ENCODE measurements around the gene VIM. TPM values are rescaled to one million over a fixed set of nuclear protein-coding genes. Genes with fewer than 3 reads are reported as not detected.
A peak's percentile ranks its signal among the peaks of the same experiment; 100 is the strongest.

VIM gene
- total RNA-seq, 1 experiment from 2014 or later, result 50.4 TPM

- no peaks in the 10 kb centered on the region for H3K9me3 Mint-ChIP-seq (ENCODE audit: unreplicated experiment)
- no peak for DNase-seq
- intact Hi-C loops (cut with micrococcal nuclease; ENCODE audit: unreplicated experiment), result no loop called here
- Histone ChIP-seq H3K4me1 (peaks cover 54% of the 10 kb centered on the region), H3K27me3 (replicated peaks; ENCODE audit: control insufficient read depth, insufficient read depth, low read length) (no peaks in the 10 kb centered on the region), H3K36me3 (ENCODE audit: control insufficient read depth, insufficient read depth, low read length) (no peaks in the 10 kb centered on the region), H3K9me3 (no peaks in the 10 kb centered on the region), H3K4me3 (ENCODE audit: low read depth, low read length) (no peak overlapping the region)
- peak overlapping the region; percentile 33 for H3K27ac Mint-ChIP-seq (ENCODE audit: unreplicated experiment)
- no peak overlapping the region for H3K4me3 Mint-ChIP-seq (ENCODE audit: unreplicated experiment)
- no peaks in the 10 kb centered on the region for H3K27me3 Mint-ChIP-seq (ENCODE audit: insufficient read depth, unreplicated experiment)
- ChIA-PET CTCF (interaction anchor here (1.7 kb wide), 1 partner anchor 18 kb away, joined by 4 read pairs; no protein-coding TSS in a partner anchor), POLR2A (no interaction called here)
- no peaks in the 10 kb centered on the region for H3K36me3 Mint-ChIP-seq (ENCODE audit: insufficient read depth, unreplicated experiment)
- peaks cover 45% of the 10 kb centered on the region for H3K4me1 Mint-ChIP-seq (ENCODE audit: low read depth, unreplicated experiment)
- no TSS peak for BruUV-seq (replicated peaks)
- TF ChIP-seq, protein P1, sequence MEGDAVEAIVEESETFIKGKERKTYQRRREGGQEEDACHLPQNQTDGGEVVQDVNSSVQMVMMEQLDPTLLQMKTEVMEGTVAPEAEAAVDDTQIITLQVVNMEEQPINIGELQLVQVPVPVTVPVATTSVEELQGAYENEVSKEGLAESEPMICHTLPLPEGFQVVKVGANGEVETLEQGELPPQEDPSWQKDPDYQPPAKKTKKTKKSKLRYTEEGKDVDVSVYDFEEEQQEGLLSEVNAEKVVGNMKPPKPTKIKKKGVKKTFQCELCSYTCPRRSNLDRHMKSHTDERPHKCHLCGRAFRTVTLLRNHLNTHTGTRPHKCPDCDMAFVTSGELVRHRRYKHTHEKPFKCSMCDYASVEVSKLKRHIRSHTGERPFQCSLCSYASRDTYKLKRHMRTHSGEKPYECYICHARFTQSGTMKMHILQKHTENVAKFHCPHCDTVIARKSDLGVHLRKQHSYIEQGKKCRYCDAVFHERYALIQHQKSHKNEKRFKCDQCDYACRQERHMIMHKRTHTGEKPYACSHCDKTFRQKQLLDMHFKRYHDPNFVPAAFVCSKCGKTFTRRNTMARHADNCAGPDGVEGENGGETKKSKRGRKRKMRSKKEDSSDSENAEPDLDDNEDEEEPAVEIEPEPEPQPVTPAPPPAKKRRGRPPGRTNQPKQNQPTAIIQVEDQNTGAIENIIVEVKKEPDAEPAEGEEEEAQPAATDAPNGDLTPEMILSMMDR (IDR thresholded peaks at IDR 0.05; ENCODE audit: insufficient read depth in 1 of 2, low read depth in 1 of 2, low read length in 1 of 2, severe bottlenecking in 1 of 2, unreplicated experiment in 1 of 2), result no peak
Measured at GRCh38 chr10:17212802-17213221, 15.2 kb upstream of the VIM start.

DNA sequence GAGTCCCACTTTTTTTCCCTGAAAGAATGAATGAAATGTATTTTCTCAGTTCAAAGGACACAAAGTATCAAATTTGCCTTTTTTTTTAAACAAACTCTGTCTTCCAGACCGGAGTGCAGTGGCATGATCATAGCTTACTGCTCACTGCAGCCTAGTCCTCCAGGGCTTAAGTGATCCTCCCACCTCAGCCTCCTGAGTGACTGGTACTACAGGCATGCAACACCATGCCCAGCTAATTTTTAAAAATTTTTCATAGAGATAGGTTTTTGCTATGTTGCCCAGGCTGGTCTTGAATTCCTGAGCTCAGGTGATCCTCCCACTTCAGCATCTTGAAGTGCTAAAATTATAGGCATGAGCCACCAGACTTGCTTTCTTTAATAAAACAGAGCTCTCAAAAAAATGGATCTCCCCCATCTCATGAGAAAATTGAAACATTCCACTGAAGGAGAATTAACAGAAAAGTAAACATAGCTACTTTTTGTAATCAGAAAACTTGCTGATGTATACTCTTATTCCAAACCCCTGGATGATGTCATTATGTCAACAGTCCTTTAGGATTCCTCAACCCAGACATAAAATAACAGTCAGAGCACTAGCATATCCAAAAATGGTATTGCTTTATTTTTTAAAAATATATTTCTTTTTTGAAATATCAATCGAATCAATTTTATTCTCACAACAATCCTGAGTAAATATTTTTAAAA, 14.2 kb upstream of the VIM start:
- peaks cover 45% of the 10 kb centered on the region for H3K4me1 Mint-ChIP-seq (ENCODE audit: low read depth, unreplicated experiment)
- BruUV-seq (replicated peaks), result no TSS peak

DNA sequence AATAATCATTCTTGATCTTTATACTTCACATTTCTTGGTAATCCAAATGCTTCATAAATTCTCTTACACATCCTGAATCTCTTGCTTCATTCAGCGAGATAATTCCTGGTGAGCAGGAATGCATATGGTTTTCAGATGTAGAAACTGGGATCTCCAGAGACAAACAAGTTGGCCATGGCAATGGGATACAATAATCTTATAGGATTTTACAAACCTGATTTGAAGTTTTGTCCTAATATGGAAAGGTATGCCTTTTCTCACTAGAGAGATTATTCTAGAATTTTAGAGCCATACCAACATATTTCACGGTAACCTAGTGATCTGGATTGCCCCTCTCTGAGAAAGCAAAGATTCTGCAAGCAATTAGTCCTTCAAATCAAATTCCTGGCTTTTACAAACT, 13.5 kb upstream of the VIM start:
- H3K4me1 ChIP-seq, result peaks cover 38% of the 10 kb centered on the region
- ChIA-PET POLR2A (no interaction called here), CTCF (interaction anchor here (0.9 kb wide), 1 partner anchor 16 kb away, joined by 4 read pairs; no protein-coding TSS in a partner anchor)
- no peaks in the 10 kb centered on the region for H3K27me3 Mint-ChIP-seq (ENCODE audit: insufficient read depth, unreplicated experiment)
- no peak overlapping the region for H3K4me3 Mint-ChIP-seq (ENCODE audit: unreplicated experiment)
- H3K27me3 ChIP-seq (replicated peaks; ENCODE audit: control insufficient read depth, insufficient read depth, low read length), result no peaks in the 10 kb centered on the region
- TF ChIP-seq, protein P1 (IDR thresholded peaks at IDR 0.05; ENCODE audit: insufficient read depth in 1 of 2, low read depth in 1 of 2, low read length in 1 of 2, severe bottlenecking in 1 of 2, unreplicated experiment in 1 of 2), result no peak
- H3K27ac Mint-ChIP-seq (ENCODE audit: unreplicated experiment), result no peak overlapping the region
- no TSS peak for BruUV-seq (replicated peaks)
- H3K4me3 ChIP-seq (ENCODE audit: low read depth, low read length), result no peak overlapping the region
- H3K36me3 Mint-ChIP-seq (ENCODE audit: insufficient read depth, unreplicated experiment), result no peaks in the 10 kb centered on the region
- DNase-seq, result no peak
- intact Hi-C loops (cut with micrococcal nuclease; ENCODE audit: unreplicated experiment), result no loop called here
- no peaks in the 10 kb centered on the region for H3K9me3 Mint-ChIP-seq (ENCODE audit: unreplicated experiment)
- H3K36me3 ChIP-seq (ENCODE audit: control insufficient read depth, insufficient read depth, low read length), result no peaks in the 10 kb centered on the region
- H3K9me3 ChIP-seq, result no peaks in the 10 kb centered on the region
- peaks cover 40% of the 10 kb centered on the region for H3K4me1 Mint-ChIP-seq (ENCODE audit: low read depth, unreplicated experiment)

More for the DNA sequence above, 14.2 kb upstream of the VIM start:
- H3K27me3 Mint-ChIP-seq (ENCODE audit: insufficient read depth, unreplicated experiment), result no peaks in the 10 kb centered on the region
- TF ChIP-seq, protein P1 (IDR thresholded peaks at IDR 0.05; ENCODE audit: insufficient read depth in 1 of 2, low read depth in 1 of 2, low read length in 1 of 2, severe bottlenecking in 1 of 2, unreplicated experiment in 1 of 2), result no peak
- Histone ChIP-seq H3K27me3 (replicated peaks; ENCODE audit: control insufficient read depth, insufficient read depth, low read length) (no peaks in the 10 kb centered on the region), H3K9me3 (no peaks in the 10 kb centered on the region), H3K4me1 (peaks cover 45% of the 10 kb centered on the region), H3K36me3 (ENCODE audit: control insufficient read depth, insufficient read depth, low read length) (no peaks in the 10 kb centered on the region), H3K4me3 (ENCODE audit: low read depth, low read length) (no peak overlapping the region)
- ChIA-PET POLR2A (no interaction called here), CTCF (interaction anchor here (0.9 kb wide), 1 partner anchor 17 kb away, joined by 4 read pairs; no protein-coding TSS in a partner anchor)
- no peak overlapping the region for H3K4me3 Mint-ChIP-seq (ENCODE audit: unreplicated experiment)
- H3K9me3 Mint-ChIP-seq (ENCODE audit: unreplicated experiment), result no peaks in the 10 kb centered on the region
- no peak for DNase-seq
- no peak overlapping the region for H3K27ac Mint-ChIP-seq (ENCODE audit: unreplicated experiment)
- intact Hi-C loops (cut with micrococcal nuclease; ENCODE audit: unreplicated experiment), result no loop called here
- H3K36me3 Mint-ChIP-seq (ENCODE audit: insufficient read depth, unreplicated experiment), result no peaks in the 10 kb centered on the region

Data from Caco-2 (cell line).